ENCODE measurements around the gene PSD2.

The PSD2 gene

DNA sequence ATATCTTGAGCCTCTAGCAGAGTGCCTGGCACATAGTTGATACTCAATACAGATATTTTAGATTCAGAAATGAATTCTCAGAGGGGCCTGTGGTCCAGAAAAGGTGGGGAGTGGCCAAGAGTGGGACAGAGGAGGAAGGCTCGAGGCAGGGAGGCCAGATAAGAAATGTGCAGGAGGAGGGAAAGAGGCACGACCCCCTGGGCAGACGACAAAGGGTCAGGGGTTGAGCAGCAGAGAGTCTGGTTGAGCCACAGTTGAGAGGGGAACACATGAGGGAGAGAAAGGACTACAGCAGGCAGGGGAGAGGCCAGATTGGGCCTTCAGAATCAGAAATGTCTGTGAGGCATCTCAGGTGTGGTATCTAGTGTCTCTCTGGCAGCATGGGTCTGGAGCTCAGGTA lies 89.1 kb downstream of the PSD2 start:
- no peak for DNase-seq

DNA sequence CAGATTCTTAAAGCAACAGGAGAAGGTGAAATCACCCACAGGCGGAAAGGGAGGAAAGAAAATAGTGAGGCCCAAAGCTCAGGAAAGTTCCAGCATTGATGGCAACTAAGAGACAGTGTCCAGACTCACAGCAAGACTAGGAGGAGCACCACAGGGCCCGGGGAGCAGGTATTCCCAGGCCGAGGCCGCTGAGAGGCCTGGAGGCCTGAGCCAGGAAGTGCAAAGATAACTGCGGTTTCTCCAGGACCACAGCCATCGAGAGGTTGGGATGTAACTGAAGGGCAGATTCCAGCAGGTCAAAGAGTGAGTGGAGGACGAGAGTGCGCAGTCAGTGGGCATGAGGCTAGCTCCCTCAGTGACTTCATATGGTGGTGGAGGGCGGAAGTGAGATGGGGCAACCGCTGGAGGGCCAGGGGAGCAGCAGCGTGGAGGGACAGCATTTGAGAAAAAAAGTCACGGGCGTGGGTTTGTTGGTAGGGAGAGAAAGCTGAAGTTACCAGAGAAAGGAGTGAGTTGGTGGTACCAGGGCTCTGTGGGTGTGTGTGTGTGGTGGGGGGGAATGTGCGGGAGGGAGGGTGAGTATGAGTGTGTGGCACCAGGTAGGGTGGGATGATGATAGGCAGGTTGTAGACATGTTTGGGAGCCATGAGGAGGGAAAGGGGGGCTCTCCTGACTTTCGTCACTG lies 89.7 kb downstream of the PSD2 start:
- no peak for DNase-seq

DNA sequence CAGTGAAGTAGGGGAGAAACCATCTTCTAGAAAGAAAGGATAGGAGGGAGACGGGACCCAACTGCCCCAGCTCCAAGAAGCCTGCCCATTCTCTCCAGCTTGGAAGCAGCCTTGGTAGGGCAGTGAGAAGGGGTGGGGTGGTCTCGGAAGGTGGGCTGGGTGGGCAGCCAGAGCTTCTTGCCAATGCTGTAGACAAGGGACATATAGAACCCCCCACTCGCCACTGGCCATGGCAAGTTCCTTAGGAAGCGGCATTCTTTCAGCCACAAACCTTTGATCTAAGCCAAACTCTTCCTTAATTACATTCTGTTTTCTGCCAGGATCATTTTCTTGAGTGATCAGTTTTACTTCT lies 90.2 kb downstream of the PSD2 start:
- DNase-seq: no peak

DNA sequence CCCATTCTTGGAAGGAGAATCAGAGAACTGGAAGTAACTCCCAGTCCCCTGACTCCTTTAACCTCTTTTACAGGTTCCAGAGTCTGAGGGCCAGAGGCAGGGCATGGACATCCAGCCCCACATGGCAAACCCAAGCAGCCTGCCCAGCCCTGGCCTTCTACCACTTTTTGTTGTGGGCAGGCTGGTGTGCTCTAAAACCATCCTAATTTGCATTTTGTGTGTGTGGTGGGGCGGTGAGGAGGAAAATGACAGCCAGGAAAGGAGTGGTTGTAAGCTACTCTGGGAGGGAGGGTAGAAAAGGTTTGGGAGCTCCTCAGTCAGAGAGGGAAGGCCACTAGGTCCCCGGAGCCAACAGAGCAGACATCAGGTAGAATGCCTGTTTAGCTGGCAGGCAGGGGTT lies 90.6 kb downstream of the PSD2 start:
- DNase-seq: no peak

DNA sequence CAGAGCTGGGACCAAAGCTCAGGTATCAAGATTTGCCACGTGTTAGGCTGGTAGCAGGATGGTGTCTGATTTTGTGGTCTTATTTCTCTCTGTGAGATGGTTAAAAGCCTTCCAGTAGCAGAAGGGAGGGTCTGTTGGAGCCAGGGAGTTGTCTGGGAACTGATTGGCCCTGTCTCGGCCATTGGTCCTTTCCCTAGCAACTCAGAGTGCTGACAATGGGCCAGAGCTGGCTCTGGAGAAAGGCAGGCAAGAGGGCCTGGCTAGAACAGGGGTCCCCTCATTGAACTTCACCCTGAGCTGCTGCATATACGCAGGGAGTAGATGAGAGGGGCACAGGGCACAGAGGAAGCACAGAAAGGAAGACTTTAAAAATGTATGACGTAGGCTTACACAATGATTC lies 92.8 kb downstream of the PSD2 start:
- no peak for DNase-seq

DNA sequence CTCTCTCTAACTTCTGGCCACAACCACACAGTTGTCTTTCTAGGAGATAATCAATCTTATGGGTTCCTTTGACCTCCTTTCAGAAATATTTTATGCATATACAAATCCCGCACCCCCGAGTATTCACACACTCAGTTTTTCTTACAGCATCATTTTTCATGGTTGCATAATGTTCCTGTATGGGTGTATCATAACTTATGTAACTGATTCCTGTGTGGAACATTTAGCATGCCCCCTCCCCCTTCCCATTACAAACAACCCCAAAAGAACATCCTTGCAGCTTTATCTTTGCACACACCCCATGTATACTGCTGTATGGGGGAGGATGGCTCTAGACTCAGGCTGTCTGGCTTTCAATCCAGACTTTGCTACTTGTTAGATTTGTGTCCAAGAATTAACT lies 93.8 kb downstream of the PSD2 start:
- no peak for DNase-seq

DNA sequence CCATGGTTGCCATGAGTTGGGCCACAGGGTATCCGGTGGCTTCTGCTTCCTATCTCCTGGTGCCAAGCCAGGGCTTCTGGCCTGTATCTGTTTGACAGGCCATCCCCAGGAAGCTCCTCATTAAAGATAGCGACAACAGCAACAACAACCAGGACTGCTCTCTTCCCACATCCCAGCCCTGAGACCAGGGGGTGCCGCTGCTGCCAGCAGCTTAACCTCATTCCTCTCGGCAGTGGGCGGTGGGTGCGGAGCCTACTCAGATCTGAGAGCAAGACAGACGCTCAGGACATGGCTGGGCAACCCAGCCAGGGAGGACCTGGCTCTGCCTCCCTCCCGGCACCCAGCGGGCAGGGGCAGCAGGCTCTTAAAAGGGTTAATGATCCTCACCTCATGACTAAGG lies 98.3 kb downstream of the PSD2 start:
- DNase-seq: no peak
